Mesendoderm (in vitro differentiated cells): Measurements from ENCODE around the gene RAP2A.
A peak's percentile ranks its signal among the peaks of the same experiment; 100 is the strongest.

Experiments
- DNase-seq: peaks from one replicate; pipeline ENCODE4 v3.0.0; 2013
- H2AK5ac ChIP-seq: 2 replicates; pipeline ENCODE4 v1.6.1; 2013; ENCODE audit warnings: low read length, inconsistent platforms
- H2BK120ac ChIP-seq: 2 replicates; pipeline ENCODE4 v1.6.1; 2013; ENCODE audit warnings: low read depth, mild to moderate bottlenecking, low read length, moderate library complexity, mixed read lengths
- H2BK15ac ChIP-seq: replicated peaks from 2 replicates; pipeline ENCODE4 v1.6.1; 2013; ENCODE audit warnings: low read depth, mild to moderate bottlenecking, moderate library complexity
- H2BK5ac ChIP-seq: 2 replicates; pipeline ENCODE4 v1.6.1; 2013; ENCODE audit warnings: low read length, inconsistent platforms
- H3K18ac ChIP-seq: 2 replicates; pipeline ENCODE4 v1.6.1; 2013; ENCODE audit warnings: mild to moderate bottlenecking, low read length, mixed read lengths
- H3K23ac ChIP-seq: one replicate; pipeline ENCODE4 v1.6.1; 2013; ENCODE audit warnings: low read length
- H3K27ac ChIP-seq: 2 replicates; pipeline ENCODE4 v1.5.1; 2013; ENCODE audit warnings: low read depth, mild to moderate bottlenecking, inconsistent platforms, low read length, moderate library complexity
- H3K27me3 ChIP-seq: 2 replicates; pipeline ENCODE4 v1.6.1; 2013; ENCODE audit warnings: low read length, control low read depth, mild to moderate bottlenecking, inconsistent platforms; ENCODE audit not compliant: insufficient read depth, poor library complexity
- H3K36me3 ChIP-seq: 2 replicates; pipeline ENCODE4 v1.6.1; 2013; ENCODE audit warnings: low read length, inconsistent platforms; ENCODE audit not compliant: control insufficient read depth, insufficient read depth
- H3K4ac ChIP-seq: one replicate; pipeline ENCODE4 v1.6.1; 2013; ENCODE audit warnings: low read depth, mild to moderate bottlenecking, low read length, moderate library complexity
- H3K4me1 ChIP-seq: 2 replicates; pipeline ENCODE4 v1.6.1; 2013; ENCODE audit warnings: low read depth, low read length, inconsistent platforms; ENCODE audit not compliant: control insufficient read depth
- H3K4me2 ChIP-seq: 2 replicates; pipeline ENCODE4 v1.6.1; 2013; ENCODE audit warnings: low read length
- H3K4me3 ChIP-seq: 2 replicates; pipeline ENCODE4 v1.5.1; 2013; ENCODE audit warnings: mild to moderate bottlenecking, low read length
- H3K56ac ChIP-seq: one replicate; pipeline ENCODE4 v1.6.1; 2013; ENCODE audit warnings: low read length
- H3K79me1 ChIP-seq: 2 replicates; pipeline ENCODE4 v1.6.1; 2013; ENCODE audit warnings: low read length, inconsistent platforms
- H3K79me2 ChIP-seq: 2 replicates; pipeline ENCODE4 v1.6.1; 2013; ENCODE audit warnings: mild to moderate bottlenecking, low read length; ENCODE audit not compliant: control insufficient read depth, insufficient read depth
- H3K9ac ChIP-seq: 2 replicates; pipeline ENCODE4 v1.6.1; 2013; ENCODE audit warnings: low read length, inconsistent platforms
- H4K5ac ChIP-seq: one replicate; pipeline ENCODE4 v1.6.1; 2013; ENCODE audit warnings: low read length
- H4K8ac ChIP-seq: one replicate; pipeline ENCODE4 v1.6.1; 2013; ENCODE audit warnings: low read depth, mild to moderate bottlenecking, control low read depth, low read length, moderate library complexity
- WGBS: extraction: QIAGEN DNeasy Blood & Tissue Kit; methylation state at CpG from one replicate; pipeline ENCODE4 v1.1.7; 2013; ENCODE audit warnings: low lambda C conversion rate, missing lambda C conversion rate; ENCODE audit not compliant: insufficient coverage; ENCODE audit errors: extremely low coverage; 5-methylcytosine and 5-hydroxymethylcytosine counted together

The RAP2A gene

GRCh38 chr13:97408938-97409337 lies 25.0 kb upstream of the RAP2A start:
- Histone ChIP-seq H2BK5ac (no peak overlapping the region), H3K4me2 (no peak overlapping the region), H3K56ac (no peak overlapping the region), H3K9ac (no peak overlapping the region), H2AK5ac (no peak overlapping the region), H3K18ac (no peak overlapping the region), H2BK120ac (no peak overlapping the region), H3K79me2 (no peaks in the 10 kb centered on the region), H3K23ac (no peak overlapping the region), H3K36me3 (no peaks in the 10 kb centered on the region), H4K5ac (no peak overlapping the region), H2BK15ac (no peak overlapping the region), H4K8ac (no peak overlapping the region), H3K4me1 (no peaks in the 10 kb centered on the region), H3K4ac (no peak overlapping the region), H3K27me3 (no peaks in the 10 kb centered on the region), H3K27ac (no peak overlapping the region), H3K79me1 (no peaks in the 10 kb centered on the region), H3K4me3 (no peak overlapping the region)
- DNase-seq, result no peak
- WGBS, result no CpG with 5 or more reads among the region's 2 CpGs

GRCh38 chr13:97411984-97412383 lies 22.0 kb upstream of the RAP2A start:
- DNase-seq, result no peak
- Histone ChIP-seq H3K4me1 (no peaks in the 10 kb centered on the region), H3K56ac (no peak overlapping the region), H4K8ac (no peak overlapping the region), H3K27me3 (no peaks in the 10 kb centered on the region), H2BK5ac (no peak overlapping the region), H3K9ac (no peak overlapping the region), H3K18ac (no peak overlapping the region), H3K27ac (no peak overlapping the region), H2BK120ac (no peak overlapping the region), H2AK5ac (peak overlapping the region; percentile 61), H3K4ac (no peak overlapping the region), H3K36me3 (no peaks in the 10 kb centered on the region), H3K4me2 (no peak overlapping the region), H3K4me3 (no peak overlapping the region), H2BK15ac (no peak overlapping the region), H3K79me2 (no peaks in the 10 kb centered on the region), H3K23ac (no peak overlapping the region), H4K5ac (no peak overlapping the region), H3K79me1 (no peaks in the 10 kb centered on the region)
- no CpG with 5 or more reads among the region's 6 CpGs for WGBS

GRCh38 chr13:97413694-97414093 lies 20.3 kb upstream of the RAP2A start:
- peak; percentile 58 for DNase-seq
- H2AK5ac ChIP-seq, result no peak overlapping the region
- no peak overlapping the region for H3K18ac ChIP-seq
- no peaks in the 10 kb centered on the region for H3K79me1 ChIP-seq
- no peak overlapping the region for H3K9ac ChIP-seq
- no peak overlapping the region for H4K8ac ChIP-seq
- no peaks in the 10 kb centered on the region for H3K36me3 ChIP-seq
- H2BK15ac ChIP-seq, result no peak overlapping the region
- H3K27ac ChIP-seq, result no peak overlapping the region
- H2BK120ac ChIP-seq, result no peak overlapping the region
- H3K56ac ChIP-seq, result no peak overlapping the region
- H4K5ac ChIP-seq, result no peak overlapping the region
- H3K4me2 ChIP-seq, result no peak overlapping the region
- no peaks in the 10 kb centered on the region for H3K27me3 ChIP-seq
- H3K4ac ChIP-seq, result no peak overlapping the region
- no peaks in the 10 kb centered on the region for H3K79me2 ChIP-seq
- no peak overlapping the region for H3K23ac ChIP-seq
- WGBS, result no CpG with 5 or more reads among the region's 1 CpG
- H3K4me3 ChIP-seq, result no peak overlapping the region
- H3K4me1 ChIP-seq, result no peaks in the 10 kb centered on the region
- no peak overlapping the region for H2BK5ac ChIP-seq

GRCh38 chr13:97414392-97414791 lies 19.6 kb upstream of the RAP2A start:
- Histone ChIP-seq H3K36me3 (no peaks in the 10 kb centered on the region), H2AK5ac (no peak overlapping the region), H2BK120ac (no peak overlapping the region), H3K27ac (no peak overlapping the region), H4K5ac (no peak overlapping the region), H3K9ac (no peak overlapping the region), H3K27me3 (no peaks in the 10 kb centered on the region), H3K79me2 (no peaks in the 10 kb centered on the region), H4K8ac (no peak overlapping the region), H3K4ac (no peak overlapping the region), H3K4me3 (no peak overlapping the region), H2BK5ac (no peak overlapping the region), H2BK15ac (no peak overlapping the region), H3K79me1 (no peaks in the 10 kb centered on the region), H3K18ac (no peak overlapping the region), H3K23ac (no peak overlapping the region), H3K4me2 (no peak overlapping the region), H3K56ac (no peak overlapping the region), H3K4me1 (no peaks in the 10 kb centered on the region)
- no CpG with 5 or more reads among the region's 4 CpGs for WGBS
- no peak for DNase-seq

- Histone ChIP-seq H3K56ac (no peak overlapping the region), H3K9ac (no peak overlapping the region), H3K4me2 (no peak overlapping the region), H4K5ac (no peak overlapping the region), H3K27me3 (no peaks in the 10 kb centered on the region), H3K4me1 (no peaks in the 10 kb centered on the region), H3K4me3 (no peak overlapping the region), H3K23ac (no peak overlapping the region), H3K79me1 (no peaks in the 10 kb centered on the region), H3K36me3 (no peaks in the 10 kb centered on the region), H4K8ac (no peak overlapping the region), H2BK5ac (no peak overlapping the region), H2BK15ac (no peak overlapping the region), H3K79me2 (no peaks in the 10 kb centered on the region), H3K18ac (no peak overlapping the region), H3K27ac (no peak overlapping the region), H2AK5ac (no peak overlapping the region), H2BK120ac (no peak overlapping the region), H3K4ac (no peak overlapping the region)
- DNase-seq, result no peak
- WGBS, result no CpG with 5 or more reads among the region's 5 CpGs
These were observed 16.3 kb upstream of the RAP2A start for GRCh38 chr13:97417698-97418097.
